Hematopoietic multipotent progenitor cell (in vitro differentiated cells): ENCODE results near the gene SEMA3G. TPM values are rescaled to one million over a fixed set of nuclear protein-coding genes. Genes with fewer than 3 reads are reported as not detected.

Experiments
- DNase-seq, 3 donors: peaks; one replicate each; pipeline ENCODE4 v3.0.0-alpha.2; 2011 to 2015; ENCODE audit warnings: low read depth in 2 of 3, low spot score in 2 of 3
- total RNA-seq: library from RNA; depleted of rRNA; stranded (reverse); fragments of >200 nt; gene quantifications from one replicate; pipeline ENCODE4 v1.2.3, GENCODE V29; 2012

The SEMA3G gene
- total RNA-seq, 1 donor, result 0.54 TPM

DNA sequence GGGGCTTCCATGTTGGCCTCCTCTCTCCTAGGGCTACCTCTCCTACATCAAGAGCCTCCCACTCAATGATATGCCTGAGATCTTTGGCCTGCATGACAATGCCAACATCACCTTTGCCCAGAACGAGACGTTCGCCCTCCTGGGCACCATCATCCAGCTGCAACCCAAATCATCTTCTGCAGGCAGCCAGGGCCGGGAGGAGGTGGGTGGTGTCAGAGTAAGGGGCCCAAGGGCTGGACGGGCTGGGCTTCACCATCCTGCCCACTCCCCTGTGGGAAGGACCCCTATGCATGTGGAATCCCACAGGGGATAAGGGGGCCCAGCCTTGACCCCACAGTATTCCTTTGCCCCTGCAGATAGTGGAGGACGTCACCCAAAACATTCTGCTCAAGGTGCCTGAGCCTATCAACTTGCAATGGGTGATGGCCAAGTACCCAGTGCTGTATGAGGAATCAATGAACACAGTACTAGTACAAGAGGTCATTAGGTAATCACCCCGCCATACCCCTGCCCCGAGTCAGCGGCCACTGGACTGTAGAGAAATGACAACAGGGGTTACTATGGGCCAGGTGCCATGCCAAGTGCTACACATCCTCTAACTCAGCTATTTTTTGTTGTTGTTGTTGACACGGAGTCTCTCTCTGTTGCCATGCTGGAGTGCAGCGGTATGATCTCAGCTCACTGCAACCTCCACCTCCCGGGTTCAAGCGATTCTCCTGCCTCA, 47.1 kb downstream of the SEMA3G start:
- no peak for DNase-seq

DNA sequence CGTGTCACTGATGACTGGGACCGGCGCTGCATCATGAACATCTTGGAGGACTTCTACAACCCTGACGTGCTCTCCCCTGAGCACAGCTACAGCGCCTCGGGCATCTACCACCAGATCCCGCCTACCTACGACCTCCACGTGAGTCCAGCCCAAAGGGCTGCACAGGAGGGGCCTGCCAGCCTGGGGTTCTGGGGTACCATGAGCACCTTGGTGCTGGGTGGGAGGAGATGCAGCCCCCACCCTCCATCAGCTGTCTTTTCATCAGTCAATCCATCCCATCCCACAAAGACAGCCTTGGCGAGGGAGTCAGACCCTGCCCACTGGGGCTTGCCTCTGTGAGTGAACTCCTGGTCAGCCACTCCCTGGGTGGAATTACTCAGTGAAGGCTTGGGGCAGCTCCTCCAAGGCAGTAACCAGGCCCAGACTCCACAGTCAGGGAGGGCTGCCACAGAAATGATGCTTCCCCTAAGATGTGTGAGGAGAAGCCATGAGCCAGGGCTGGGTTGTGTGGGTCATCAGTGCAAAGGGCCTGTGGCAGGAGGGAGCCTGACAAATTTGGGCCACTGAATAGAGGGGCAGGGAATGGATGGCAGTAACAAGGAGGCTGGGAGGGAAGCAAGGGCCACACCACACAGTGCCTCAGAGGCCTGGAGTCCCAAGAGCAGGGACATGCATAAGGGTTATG, 47.9 kb downstream of the SEMA3G start:
- DNase-seq, result no peak

DNA sequence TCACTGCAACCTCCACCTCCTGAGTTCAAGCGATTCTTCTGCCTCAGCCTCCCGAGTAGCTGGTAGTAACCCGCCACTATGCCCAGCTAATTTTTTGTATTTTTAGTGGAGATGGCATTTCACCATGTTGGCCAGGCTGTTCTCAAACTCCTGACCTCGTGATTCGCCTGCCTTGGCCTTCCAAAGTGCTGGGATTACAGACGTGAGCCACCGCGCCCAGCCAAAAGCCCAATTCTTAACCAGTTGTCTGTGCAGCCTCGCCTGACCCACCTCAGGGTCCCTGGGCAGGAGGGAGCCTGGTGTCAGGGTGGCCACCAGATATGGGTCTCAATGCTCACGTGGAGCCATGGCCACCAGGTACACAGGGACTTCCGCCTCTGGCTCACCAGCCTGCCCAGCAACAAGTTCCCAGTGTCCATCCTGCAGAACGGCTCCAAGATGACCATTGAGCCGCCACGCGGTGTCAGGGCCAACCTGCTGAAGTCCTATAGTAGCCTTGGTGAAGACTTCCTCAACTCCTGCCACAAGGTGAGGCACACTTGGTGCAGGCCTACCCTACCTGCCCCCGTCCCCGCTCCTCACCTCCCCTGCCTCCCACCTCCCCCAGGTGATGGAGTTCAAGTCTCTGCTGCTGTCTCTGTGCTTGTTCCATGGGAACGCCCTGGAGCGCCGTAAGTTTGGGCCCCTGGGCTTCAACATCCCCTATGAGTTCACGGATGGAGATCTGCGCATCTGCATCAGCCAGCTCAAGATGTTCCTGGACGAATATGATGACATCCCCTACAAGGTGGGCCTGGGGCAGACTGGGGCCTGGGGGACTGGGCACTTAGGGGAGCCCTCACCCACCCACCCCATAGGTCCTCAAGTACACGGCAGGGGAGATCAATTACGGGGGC, 48.6 kb downstream of the SEMA3G start:
- DNase-seq, result no peak

DNA sequence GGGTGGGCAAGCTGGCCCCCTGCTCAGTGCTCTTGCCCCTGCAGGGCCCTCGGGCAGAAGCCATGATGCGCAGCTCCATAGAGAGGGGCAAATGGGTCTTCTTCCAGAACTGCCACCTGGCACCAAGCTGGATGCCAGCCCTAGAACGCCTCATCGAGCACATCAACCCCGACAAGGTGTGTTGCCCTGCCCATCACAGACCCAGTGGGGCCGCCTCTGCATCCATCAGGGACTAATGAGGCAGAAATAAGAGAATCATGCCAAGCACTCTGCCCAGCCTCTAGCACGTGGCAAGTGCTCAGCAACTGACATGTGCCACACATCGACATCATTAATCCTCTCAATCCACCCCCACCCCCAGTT, 49.4 kb downstream of the SEMA3G start:
- DNase-seq, result no peak

GRCh38 chr3:52394751-52395502, 50.0 kb downstream of the SEMA3G start:
- DNase-seq, result no peak

- DNase-seq, result no peak
Observed at GRCh38 chr3:52393959-52394670, 50.8 kb downstream of the SEMA3G start.

DNA sequence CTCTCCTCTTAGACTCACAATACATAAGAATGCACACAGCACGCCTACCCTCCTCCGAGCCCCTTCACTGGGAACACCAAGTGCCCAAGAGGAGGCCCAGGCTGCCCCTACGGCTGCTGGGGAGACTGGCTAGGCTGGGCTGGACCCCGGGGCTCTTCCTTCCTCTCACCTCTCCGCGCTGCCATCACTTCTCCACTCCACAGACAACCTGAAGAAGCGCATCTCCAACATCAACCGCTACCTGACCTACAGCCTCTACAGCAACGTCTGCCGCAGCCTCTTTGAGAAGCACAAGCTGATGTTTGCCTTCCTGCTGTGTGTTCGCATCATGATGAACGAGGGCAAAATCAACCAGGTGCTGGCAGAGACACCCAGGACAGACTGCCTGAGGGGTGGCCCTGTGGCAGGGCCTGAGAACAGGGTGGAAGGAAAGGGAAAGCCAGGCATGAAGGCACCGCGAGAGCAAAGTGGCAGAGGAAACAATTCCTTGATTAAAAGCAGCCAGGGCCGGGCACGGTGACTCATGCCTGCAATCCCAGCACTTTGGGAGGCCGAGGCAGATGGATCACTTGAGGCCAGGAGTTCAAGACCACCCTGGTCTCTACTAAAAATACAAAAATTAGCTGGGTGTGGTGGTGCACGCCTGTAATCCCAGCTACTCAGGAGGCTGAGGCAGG, 51.6 kb downstream of the SEMA3G start:
- DNase-seq, result no peak

GRCh38 chr3:52392216-52392930, 52.5 kb downstream of the SEMA3G start:
- no peak for DNase-seq

DNA sequence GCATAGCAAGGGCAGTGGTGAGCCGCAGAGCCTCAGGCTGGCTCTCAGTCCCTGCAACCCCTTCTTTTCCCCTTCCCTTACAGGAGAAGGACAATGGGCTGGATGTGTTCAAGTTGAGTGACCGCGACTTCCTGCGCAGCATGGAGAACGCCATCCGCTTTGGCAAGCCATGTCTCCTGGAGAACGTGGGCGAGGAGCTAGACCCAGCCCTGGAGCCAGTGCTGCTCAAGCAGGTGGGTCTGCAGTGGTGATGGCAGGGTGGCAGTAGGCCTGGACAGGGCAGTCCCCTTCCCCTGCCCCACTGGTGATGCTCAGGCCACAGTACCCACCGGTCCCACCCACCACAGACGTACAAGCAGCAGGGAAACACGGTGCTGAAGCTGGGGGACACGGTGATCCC, 53.8 kb downstream of the SEMA3G start:
- no peak for DNase-seq

DNA sequence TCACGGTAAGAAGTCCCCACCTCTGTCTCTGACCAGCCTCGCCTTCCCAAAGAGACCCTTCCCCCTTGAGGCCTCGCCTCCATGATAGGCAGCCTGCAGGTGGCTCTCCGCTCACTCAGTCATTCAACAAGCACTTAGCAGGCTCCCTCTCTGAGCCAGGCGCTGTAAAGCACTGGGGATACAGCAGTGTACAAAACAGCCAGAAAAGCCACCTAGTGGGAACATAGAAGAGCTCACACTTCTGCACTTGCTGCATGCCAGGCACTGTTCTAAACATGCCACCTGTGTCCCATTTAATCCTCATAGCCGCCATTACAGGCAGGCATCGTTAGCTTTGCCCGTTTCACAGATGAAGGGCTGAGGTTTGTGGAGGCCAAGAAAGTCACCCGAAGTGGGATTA, 56.0 kb downstream of the SEMA3G start:
- DNase-seq, result no peak

DNA sequence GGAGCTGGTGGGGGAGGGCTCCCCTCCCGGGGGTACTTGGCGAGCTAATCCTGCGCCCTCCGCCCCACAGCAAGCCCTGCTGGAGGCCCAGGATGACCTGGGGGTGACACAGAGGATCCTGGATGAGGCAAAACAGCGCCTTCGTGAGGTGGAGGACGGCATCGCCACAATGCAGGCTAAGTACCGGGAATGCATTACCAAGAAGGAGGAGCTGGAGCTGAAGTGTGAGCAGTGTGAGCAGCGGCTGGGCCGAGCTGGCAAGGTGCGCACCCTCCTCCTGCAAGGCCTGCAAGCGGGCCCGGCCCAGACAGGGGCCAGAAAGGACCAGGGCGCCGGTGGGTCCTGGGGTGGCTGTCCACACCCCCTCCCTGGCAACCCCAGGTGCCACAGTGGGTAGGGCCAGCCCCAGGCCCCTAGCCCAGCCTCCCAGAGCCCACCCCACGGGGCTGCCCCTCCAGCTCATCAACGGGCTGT, 56.5 kb downstream of the SEMA3G start:
- no peak for DNase-seq

DNA sequence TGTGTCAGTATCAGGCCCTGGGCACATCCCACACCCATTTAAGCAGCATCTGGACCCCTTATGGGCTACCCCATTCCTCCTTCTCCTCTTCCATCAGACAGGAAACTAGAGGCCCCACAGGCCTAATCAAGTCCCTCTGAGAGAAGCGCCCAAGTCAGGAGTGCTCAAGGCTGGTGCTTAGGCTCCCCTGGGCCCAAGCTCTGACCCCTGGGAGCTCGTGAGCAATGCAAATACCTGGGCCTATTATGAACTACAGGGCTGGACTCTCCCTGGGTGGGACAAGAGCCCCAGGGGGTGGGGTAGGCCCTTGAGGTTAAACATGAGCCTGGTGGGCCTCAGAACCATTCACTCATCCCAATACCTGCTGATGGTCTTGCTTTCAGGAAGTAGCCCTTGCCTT, 57.4 kb downstream of the SEMA3G start:
- no peak for DNase-seq

GRCh38 chr3:52385157-52385556, 59.7 kb downstream of the SEMA3G start:
- peak in 2 of 3 donors; percentile 37 to 47 for DNase-seq

- DNase-seq, result no peak
Observed at GRCh38 chr3:52384019-52384761, 60.7 kb downstream of the SEMA3G start.

DNA sequence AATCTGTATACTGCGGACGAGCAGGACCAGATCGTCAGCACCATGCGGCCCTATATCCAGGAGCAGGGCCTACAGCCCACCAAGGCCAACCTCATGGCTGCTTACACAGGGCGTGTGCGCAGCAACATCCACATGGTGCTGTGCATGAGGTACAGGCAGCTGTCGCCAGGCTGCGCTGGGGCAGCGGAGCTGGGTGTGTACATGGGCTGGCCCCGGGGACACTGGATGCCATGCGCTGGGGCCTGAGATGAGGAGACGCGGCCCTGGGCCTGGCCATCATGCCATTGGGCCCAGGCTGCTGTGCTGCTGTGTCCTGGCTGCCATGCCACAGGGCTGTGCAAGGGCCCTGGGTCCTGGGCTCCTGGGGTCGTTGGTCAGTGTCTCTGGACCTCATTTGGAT, 61.5 kb downstream of the SEMA3G start:
- no peak for DNase-seq
